Loucy (cell line): ENCODE measurements around the gene RERE.

Source experiments
- CTCF ChIP-seq: fragments of 200-600 bp; sonication (generic); conservative IDR thresholded peaks from 2 replicates; pipeline ENCODE4 v1.5.1; 2014; ENCODE audit warnings: mild to moderate bottlenecking, antibody characterized with exemption, low read length
- EZH2phosphoT487 ChIP-seq: fragments of 200-600 bp; IDR thresholded peaks from 2 replicates; pipeline ENCODE4 v1.6.1; 2018; ENCODE audit warnings: antibody characterized with exemption, mild to moderate bottlenecking, moderate library complexity, borderline replicate concordance

GRCh38 chr1:8796812-8797211, 20.6 kb downstream of the RERE start:
- no peak for TF ChIP-seq CTCF
- TF ChIP-seq EZH2phosphoT487: no peak
